Measurements from ENCODE around the gene SH3PXD2A.
"Not testable (repeated sequence)": the region's sequence is repeated elsewhere in the genome, so short reads cannot be mapped to it uniquely, and the experiment has no call there.

Gene SH3PXD2A

GRCh38 chr10:103636492-103636891 is 218.9 kb downstream of the SH3PXD2A start:
- no peak for DNase-seq

GRCh38 chr10:103635580-103635979 is 219.8 kb downstream of the SH3PXD2A start:
- DNase-seq, result no peak

DNA sequence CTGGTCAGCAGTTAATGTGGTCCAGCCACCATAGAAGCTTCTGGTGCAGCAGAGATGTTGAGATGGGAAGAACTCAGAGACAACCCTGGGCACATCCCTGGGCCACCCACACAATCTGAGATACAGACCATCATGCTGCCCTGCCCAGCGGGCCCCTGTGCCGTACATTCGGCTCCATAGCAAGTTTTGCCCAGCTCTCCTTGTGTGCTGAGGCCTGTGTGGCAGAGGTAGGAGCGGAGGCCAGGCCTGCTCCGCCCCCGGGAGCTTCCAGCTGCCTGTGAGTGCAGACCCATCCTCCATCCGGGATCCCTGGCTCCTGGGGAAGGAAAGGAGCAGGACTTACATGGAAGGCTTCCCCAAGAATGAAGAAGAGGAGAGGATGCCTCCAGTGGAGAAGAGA is 221.5 kb downstream of the SH3PXD2A start:
- no peak for DNase-seq

- not testable (repeated sequence) for DNase-seq
These were observed 222.5 kb downstream of the SH3PXD2A start for GRCh38 chr10:103632871-103633270.

GRCh38 chr10:103632247-103632642 is 223.1 kb downstream of the SH3PXD2A start:
- DNase-seq, result no peak

GRCh38 chr10:103630156-103630555 is 225.2 kb downstream of the SH3PXD2A start:
- DNase-seq, result no peak

DNA sequence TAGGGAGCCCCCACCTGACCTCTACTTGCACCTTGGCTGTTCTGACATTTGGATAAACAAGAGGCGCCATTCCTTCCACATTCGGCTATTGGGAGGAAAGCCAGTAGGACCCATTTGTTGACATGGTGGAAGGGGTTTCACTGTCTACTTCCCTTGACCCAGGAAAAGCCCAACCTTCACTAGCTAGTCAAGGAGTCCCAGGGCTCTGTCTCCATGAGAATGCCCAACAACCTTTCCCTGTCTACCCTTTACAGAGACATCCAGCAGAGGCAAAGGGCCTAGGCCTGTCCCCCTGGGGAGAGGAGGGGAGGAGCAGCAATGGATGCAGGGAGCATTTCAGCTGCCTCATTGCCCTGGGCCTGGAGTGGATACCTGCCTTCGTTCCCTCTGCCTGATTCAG is 225.8 kb downstream of the SH3PXD2A start:
- no peak for DNase-seq

DNA sequence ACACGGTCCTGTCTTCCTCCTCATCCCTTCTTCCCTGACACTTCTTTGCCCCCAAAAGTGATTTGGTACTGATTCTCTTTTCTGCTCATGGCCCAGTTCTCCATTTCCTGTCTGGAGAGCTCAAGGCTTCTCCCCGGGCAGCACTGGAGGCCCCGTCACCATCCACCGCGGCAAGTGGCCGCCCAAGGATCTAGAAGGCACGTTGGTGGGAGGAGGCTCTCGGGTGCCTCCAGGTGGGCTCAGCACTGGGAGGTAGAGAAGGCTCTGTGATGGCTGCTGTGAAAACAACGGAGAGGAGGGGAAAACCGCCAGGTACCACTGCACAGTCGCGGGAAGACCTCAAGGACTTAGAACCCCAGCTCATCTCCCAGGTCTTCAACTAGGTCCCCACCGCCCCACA is 227.5 kb downstream of the SH3PXD2A start:
- DNase-seq, result no peak

DNA sequence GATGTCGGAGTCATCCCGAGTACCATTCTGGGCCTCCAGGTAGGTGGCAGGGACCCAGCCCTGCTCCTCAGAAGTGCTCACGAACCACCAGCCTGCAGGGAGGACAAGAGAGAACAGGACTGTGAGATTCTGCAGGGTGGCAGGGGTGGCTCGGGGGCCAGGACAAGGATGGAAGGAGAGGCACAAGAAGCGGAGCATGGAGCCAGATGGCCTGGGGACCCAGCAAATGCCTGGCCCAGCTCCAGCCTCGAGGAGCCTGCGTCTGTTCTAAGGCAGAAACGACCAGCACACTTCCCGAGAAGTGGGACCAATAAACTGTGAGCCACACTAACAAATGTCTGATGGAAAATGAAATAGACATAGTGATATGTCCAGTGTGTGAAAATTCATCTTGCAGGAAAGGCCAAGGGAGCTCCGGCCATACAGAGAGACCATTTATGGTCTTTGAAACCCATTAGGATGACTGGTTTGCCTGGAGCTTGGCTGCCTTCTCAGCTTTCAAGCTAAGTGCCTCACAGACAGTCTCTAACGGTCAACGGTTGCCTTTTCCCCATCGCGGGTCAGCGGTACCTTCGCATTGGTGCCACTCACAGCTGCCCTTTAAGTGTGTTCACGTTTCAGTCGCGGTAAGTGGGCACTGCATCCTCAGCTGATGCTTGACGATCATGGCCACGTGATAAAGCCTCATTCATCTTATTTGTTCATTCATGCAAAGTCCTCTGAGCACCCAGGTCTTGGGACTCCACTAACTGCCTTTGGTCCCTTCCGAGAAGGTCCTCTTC is 228.1 kb downstream of the SH3PXD2A start:
- DNase-seq, result no peak

DNA sequence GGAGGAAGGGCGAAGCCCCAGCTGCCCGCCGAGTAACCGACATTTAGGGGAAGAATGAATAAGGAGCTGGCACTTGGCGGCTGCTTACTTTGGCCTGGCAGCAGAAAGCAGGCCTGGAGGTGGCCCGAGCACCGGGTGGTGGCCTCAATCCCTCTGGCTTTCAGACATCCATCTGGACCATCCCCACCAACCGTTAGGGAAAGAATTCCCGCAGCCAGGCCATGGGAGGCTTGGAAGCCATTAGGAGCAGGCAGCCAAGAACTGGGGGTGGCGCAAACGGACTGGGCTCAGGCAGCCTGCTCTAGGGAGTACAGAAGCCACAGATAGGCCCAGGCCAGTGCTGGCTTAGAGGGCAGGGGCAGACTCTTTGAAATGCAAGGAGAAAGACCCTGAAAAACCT is 229.2 kb downstream of the SH3PXD2A start:
- no peak for DNase-seq

DNA sequence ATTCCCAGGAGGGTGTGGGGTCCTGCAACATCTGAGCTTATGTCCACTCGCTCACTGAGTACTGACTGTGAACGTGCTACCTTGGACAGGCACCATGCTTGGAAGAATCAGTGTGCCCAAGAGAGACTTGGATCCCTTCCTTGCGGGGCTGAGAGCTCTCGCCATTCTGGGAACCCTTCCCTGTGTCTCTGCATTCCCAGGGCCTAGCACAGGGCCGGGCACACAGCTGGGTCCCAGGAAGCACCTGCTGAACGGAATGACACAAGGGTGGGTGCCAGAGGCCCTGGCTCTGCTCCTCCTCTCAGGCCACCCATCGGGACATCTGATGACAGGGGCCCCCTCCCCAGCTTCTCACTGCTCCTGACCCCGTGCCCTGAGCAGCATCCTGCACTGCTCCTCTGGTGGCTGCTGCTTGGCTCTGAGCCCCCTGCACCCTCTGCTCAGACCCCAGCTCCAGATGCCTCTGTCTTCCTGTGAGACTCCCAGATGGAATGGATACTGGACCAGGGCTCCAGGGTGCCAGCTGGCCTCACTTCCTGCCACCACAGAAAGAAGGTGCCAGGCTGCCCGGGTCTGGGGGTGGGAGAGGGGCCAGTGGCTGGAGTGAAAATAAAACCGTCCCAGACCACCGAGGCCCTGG is 232.3 kb downstream of the SH3PXD2A start:
- no peak for DNase-seq

GRCh38 chr10:103622286-103622685 is 233.1 kb downstream of the SH3PXD2A start:
- DNase-seq, result no peak

GRCh38 chr10:103621783-103622125 is 233.6 kb downstream of the SH3PXD2A start:
- no peak for DNase-seq

DNA sequence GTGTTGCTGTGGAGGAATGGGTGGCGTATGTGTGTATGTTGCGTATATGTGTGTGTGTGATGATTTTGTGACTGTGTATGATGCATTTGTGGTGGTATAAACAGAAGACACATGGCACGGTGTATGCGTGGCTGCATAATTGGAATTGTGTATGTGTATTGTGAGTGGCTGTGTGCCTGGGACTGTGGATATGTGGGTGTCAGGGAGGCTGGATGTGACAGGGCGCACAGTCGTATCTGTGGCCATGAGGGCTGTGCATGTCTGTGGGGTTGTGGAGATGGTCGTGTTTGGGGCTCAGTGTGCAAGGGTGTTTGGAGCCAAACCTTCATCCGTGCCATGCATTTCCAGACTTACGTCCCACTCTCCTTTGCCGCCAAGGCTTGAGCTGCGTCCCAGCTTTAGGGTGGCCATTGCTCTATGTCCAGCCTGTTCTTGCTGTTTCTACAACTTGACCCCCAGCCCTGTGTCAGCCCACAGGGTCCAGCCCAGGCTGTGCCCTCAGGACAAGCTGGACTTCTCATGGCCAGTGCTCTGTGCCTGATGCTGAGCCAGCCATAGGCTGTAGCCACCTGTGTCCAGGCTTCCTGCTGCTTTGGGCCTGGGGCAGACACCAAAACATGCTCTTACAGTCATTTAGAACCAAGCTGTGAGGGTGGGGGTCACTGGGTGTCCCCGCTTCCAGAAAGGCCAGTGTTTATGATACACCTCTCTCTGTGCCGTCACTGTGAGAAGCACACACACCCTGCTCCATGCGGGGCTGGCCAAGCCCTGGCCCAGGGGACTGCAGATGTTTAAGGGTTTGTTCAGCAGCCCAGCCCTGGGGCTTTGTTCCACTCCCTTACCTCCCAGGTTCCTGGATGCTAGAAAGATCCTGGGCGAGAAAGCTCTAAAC is 234.2 kb downstream of the SH3PXD2A start:
- no peak for DNase-seq

DNA sequence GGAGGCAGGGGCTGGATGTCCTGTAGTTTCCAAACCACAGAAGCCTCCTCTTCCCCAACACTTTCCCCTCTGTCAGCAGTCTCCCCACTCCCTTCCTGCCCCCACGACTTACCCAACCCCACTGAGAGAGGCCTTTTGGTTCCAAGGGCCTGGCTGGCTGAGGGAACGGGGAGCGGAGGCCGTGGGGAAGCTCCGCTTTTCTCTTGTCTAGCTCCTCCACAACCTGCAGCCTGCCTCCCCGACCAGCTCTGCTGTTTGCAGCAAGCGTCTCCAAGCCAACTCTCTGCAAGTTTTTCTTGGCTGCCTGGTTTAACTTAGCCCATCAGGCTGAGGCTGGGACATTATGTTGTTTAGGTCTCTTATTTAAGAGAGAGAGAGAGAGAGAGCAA is 235.0 kb downstream of the SH3PXD2A start:
- no peak for DNase-seq

DNA sequence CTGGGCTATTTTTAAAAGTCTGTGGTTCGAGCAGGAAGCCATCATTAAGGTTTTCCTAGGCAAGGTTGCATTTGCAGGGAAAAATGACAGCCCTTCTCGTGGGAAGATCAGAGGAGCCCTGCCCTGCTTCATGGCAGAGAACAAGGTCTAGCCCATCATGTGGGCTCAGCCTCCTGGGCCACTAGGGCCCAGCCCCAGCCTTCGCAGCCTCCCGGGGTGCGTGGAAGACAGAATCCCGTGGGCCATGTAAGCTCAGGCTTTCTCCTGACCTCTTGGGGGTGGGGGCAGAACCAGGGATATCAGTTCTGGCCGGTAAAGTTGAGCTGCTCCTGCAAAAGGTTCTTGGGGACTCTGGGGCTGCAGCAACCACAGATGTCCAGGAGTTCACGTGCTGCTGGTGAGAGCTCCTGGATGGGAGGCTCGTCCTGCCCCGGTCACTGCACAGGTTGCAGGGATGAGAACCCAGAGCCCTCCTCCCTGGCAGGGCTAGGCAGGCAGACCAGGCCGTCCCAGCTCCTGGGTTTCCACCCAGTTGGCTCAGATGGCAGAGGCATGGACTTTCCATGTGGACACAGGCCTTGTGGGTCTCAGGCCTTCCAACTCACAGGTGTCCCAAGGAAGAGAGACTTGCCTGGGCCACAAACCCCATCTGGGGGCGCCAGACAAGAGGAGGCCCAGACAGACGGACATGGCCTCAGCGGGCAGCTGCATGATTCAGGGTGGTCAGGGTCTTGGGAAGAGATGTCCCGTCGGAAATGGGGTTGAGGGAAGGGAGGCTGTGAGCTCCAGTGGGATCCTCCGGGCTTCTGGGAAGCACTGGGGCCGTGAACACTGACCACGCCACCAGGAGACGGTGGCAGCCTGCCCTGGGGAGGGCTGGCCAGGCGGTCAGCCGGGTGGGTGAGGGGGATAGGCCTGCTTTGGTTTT is 235.7 kb downstream of the SH3PXD2A start:
- no peak for DNase-seq

DNA sequence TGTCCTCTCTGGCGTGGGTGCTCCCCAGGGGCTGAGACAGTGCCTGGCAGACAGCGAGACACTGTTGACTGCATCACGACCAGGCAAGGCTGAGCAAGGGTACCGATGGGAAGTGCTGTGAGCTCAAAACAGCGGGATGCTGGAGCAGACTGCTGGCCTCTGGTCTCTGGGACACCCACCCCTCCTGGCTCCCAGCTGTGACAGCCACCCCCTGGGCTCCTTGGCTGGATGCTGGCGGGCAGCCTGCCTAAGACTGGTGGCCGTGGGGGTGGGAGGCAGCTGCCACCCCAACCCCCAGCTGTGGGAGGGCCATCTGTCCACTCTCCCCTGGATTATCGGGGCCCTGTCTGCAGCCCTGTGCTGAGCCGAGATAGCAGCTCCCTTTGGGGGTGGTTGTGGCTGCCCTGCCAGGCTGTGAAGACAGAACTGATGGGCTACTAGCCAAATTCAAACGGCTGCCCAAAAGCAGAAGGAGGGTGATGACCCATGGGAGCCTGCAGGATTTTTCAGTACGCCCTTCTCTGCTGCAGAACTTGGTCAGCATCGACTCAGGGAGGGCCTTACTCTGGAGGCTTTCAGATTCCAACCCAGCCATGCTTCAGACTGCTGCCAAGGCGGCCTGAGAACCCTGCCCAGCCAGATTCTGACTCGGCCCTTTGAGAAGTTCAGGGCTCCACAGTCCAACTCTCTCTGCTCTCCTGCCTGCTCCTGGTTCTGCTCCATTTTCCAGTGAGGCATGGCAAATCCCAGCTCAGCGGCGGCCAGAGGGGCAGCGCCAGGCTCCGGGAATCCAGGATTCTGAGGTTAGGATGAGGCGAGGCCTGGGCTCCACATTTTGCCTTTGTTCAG is 236.6 kb downstream of the SH3PXD2A start:
- no peak for DNase-seq

GRCh38 chr10:103617602-103618385 is 237.6 kb downstream of the SH3PXD2A start:
- DNase-seq, result no peak

- DNase-seq, result no peak
These were observed 238.4 kb downstream of the SH3PXD2A start for GRCh38 chr10:103616705-103617601.

All from CD4-positive, alpha-beta T cell treated with Interleukin-12 subunit alpha and Interleukin-12 subunit beta, for 1 hour (primary cell).